ENCODE measurements around the gene PCDHA4.

- no peak for TF ChIP-seq CTCF (conservative IDR thresholded peaks at IDR 0.05; ENCODE audit: low read length)
- TF ChIP-seq EZH2phosphoT487 (IDR thresholded peaks at IDR 0.05; ENCODE audit: borderline replicate concordance): no peak
These were observed 21.5 kb downstream of the PCDHA4 start for GRCh38 chr5:140828362-140828737.

Measured in Loucy (cell line).